ENCODE results near the gene FOXC2.
A peak's percentile ranks its signal among the peaks of the same experiment; 100 is the strongest.

FOXC2 gene

GRCh38 chr16:86566601-86566965 lies at the start of gene FOXC2:
Gene FOXC2 (plus strand): TSS chr16:86566829. CDS start chr16:86567336, 507 bp downstream.
- no peak for DNase-seq (ENCODE audit: low spot score)

DNA sequence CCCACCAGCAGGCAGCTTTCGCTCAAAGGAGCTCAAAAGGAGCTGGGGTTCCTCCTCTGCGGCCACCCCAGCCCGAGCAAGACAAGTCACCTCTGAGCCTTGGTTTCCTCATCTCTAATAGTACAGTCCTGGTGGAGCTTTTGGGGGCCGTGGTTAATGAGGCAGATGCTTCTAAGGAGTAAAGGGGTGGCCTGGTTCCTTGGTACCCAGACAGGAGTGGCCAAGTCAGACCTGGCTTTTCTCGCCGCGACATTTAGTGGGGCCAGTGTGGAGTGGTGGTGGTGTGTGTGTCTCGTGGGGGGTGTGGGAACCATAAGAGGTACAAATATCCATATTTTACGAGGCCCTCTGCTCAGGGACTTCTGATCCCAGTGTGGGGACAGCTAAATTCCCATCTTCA lies 49.6 kb upstream of the FOXC2 start:
- no peak for DNase-seq (ENCODE audit: low spot score)

DNA sequence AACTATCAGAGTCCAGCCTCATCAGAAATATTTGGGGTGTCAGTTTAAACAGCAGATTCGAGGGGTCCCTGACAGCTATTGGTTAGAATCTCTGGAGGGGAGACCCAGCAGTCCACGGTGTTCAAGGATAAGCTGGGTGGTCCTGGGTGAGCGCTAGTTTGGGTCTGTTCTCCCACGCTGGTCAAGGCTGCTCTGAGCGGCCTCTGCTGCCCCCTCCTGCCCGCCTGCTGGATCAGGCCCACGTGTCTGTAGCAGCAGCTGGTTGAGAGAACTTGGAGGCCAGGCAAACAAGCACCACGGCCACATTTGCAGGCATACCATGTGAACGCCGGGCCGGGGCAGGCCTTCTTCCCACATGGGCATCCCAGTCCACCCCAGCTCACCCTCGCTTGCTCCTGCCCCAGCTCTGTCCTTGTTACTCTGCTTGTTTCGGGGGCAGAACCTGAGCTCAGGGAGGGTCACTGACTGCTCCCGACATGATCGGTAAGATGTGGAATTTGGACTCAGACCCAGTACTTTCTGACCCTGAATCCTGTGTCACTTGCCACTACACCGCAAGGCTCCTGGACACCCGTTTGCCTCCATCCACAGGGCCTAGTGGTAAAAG lies 48.9 kb upstream of the FOXC2 start:
- DNase-seq (ENCODE audit: low spot score), result peak; percentile 92

DNA sequence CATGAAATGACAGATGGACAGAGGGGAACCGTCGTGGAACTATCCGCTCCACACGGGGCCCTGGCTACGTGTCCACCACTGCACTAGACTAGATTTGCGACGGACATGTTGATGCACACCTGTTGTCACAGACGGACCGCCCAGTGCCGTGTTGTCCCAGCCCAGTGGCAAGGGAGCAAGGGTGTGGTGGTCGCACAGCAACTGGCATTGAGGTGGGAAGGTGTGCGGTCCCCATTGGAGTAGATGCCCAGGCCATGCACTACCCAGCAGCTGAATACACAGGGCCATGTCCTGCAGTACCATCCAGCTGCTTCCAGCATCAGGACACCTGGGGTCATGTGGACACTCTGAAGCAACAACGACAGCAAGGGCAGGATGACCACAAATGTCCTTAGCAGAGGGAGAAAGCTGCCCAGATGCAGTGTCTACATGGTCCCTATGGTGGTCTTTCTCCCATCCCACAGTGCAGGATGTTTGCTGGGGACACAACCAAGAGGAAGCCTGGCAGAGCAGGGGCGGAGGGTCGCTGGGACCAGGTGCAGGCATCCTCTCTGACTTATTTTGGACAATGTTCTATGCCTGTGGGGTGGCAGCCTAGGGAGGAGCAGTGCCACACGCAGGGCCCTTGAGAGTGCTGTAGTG lies 47.5 kb upstream of the FOXC2 start:
- DNase-seq (ENCODE audit: low spot score), result no peak

DNA sequence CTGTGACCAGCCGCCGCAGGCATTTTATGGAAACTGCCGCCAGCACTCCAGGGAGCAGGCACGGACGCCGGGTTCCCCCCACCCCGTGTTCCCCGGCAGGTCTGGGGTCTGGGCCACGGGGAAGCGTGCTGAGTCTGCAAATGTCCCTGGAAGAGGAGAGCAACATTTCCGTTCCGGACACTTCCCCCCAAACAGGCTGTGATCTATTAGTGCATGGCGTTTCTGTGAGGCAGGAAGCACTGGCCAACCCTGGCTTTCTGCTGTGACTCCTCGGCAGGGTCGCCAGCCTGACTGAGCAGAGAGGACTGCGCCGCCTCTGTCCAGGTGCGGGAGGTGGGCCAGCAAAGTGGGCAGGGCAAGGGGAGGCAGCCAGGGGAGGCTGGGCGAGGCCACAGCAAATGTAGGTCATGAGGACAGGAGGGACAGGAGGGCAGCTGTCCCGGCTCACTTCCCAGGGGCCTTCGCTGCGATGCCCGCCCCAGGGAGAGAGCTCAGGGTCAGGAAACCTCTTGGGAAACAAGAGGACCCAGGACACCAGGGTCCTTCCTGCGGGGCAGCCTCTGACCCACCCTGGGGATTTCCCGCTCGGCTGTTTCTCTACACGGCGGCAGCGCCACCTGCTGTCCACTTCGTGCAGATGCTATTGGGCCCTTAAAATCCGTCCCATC lies 46.8 kb upstream of the FOXC2 start:
- peak; percentile 96 for DNase-seq (ENCODE audit: low spot score)

- no peak for DNase-seq (ENCODE audit: low spot score)
These were observed 46.1 kb upstream of the FOXC2 start for GRCh38 chr16:86520317-86521210.

DNA sequence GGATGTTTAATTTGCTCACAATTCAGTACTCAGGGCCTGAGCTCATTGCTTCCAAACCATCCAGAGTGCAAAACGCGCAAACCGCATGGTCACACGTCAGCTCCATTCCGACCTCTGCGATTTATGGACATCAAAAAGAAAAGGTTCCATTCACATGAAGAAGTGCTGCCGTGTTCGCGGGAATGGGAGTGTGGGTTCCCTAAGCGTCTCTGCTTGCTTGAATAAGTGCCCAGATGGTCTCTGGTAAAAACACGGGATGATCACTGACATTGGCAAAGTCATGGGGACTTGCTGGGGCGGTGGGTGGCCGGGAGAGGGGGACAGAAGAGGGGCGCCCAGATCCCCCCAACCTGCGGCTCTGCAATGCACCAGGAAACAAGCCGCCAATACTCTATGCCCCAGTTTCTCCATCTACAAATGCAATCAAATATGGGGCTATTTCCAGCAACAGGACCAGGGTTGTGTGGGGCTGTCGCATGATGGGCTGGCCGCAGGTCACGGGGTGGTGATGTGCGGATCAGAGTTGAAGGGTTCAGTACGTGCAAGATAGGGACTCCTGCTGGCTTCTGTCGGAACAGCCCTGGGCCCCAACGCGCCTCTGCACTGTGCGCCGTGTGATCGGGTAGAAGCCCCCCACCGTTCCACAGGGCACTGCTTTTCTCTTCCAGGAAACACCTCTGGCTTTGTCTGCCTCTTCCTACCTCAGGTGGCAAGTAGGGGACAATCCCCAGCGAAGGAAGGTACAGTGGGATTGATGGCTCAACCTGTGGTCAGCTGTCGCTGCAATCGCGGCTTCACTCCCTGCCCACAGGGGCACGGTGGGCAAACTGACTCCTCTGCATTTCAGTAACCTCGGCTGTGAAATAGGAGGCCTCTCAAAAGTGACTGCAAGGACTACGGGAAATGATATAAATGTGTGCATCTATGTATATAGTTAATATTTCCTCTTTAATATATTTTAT lies 45.1 kb upstream of the FOXC2 start:
- DNase-seq (ENCODE audit: low spot score), result no peak

DNA sequence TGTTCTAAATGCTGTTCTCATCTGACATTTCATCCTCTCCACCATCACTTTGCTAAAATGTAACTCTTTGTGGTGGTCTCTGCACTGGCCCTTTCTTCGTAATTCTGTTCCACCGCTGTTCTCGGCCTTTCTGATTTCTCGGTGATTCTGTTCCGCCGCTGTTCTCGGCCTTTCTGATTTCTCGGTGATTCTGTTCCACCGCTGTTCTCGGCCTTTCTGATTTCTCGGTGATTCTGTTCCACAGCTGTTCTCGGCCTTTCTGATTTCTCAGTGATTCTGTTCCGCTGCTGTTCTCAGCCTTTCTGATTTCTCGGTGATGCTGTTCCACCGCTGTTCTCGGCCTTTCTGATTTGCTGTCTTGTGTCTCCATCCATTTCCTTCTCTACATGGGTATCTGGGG lies 44.0 kb upstream of the FOXC2 start:
- DNase-seq (ENCODE audit: low spot score), result no peak

DNA sequence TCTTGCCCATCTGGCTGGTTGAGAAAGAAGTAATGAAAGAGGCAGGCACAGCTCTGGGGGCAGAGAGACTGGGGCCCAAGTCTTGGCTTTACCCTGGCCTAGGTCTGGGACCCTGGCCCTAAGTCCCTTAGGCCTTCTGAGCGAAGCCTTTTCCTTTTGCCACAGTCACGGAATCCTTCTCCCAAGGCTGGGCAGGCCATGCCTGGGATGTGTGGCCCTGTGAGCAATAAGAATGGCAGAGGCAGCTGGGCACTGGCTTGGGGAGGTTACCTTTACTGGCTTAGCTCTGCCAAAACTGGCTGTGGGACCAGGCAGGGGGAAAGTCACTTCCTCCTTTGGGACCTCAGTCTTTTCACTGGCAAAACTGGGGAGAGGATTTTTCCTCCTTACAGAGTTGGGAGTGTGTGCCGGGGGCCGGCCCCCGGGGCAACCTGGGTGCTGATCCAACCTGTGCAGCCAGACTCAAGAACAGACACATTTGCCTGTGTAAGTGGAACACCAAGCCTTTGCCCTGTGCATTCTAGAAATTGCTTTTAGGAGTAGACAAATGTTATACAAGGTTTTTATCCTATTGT lies 43.4 kb upstream of the FOXC2 start:
- DNase-seq (ENCODE audit: low spot score), result no peak

DNA sequence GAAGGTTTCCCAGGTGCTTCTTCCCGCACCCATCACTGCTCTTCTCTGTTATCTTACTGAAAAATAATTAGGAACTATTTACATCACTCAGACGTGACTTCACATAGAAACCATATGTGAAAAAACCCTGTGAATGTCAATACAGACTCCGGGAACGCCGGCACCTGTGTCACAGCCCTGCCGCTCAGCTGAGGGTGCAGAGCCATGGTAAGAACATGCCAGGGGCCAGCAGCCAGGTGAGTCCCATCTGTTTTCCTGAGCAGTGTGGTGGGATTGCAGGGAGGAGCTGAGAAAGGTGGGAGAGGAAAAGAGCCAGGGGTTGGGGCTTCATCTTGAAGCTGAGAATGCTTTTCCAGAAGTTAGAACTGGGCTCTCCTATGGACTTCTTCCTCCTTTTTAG lies 42.6 kb upstream of the FOXC2 start:
- no peak for DNase-seq (ENCODE audit: low spot score)

DNA sequence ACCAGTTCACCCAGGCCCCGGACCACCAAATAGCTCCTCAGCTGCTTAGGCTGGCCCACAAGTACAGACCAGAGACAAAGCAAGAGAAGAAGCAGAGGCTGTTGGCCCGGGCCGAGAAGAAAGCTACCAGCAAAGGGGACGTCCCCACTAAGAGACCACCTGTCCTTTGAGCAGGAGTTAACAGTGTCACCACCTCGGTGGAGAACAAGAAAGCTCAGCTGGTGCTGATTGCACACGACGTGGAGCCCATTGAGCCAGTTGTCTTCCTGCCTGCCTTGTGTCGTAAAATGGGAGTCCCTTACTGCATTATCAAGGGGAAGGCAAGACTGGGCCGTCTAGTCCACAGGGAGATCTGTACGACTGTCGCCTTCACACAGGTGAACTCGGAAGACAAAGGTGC lies 40.9 kb upstream of the FOXC2 start:
- DNase-seq (ENCODE audit: low spot score), result no peak

DNA sequence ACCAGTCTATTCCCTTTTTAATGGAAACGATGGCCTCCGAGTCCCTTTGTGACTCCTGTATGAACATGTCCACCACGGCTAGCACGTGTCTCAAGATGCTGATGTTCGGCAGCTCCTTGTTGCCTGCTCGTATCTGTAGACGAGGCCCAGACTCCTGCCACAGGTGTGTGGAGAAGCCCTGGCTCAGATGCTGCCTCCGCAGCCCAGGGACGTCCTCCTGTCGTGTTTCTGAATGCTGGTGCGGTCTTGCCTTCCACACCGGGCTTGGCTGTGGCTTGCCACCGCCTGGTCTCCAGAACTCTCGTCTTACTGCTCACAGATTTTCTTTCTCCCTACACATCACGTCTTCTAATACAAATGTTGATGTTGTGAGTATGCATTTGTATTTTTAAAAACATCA lies 39.3 kb upstream of the FOXC2 start:
- DNase-seq (ENCODE audit: low spot score), result no peak

- no peak for DNase-seq (ENCODE audit: low spot score)
These were observed 38.3 kb upstream of the FOXC2 start for GRCh38 chr16:86528061-86528929.

GRCh38 chr16:86529160-86529559 lies 37.5 kb upstream of the FOXC2 start:
- DNase-seq (ENCODE audit: low spot score), result no peak

- no peak for DNase-seq (ENCODE audit: low spot score)
These were observed 36.1 kb upstream of the FOXC2 start for GRCh38 chr16:86530251-86531190.

DNA sequence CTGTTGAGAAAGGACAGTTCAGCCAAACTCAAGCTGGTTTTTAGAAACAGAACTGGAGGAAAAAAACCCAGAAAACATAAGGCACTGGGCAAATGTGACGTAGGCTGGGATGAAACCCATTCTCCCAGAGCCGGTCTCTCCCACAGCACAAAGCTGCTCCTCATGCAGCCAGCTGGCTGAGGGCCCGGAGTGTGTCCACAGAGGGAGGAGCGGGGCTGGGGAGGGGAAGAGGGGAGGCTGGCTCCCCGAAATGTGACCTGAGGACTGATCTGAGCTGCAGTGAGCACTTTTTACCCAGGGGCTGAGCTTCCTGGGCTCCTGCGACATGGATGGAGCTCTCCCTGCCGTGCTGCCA lies 35.5 kb upstream of the FOXC2 start:
- DNase-seq (ENCODE audit: low spot score), result no peak

DNA sequence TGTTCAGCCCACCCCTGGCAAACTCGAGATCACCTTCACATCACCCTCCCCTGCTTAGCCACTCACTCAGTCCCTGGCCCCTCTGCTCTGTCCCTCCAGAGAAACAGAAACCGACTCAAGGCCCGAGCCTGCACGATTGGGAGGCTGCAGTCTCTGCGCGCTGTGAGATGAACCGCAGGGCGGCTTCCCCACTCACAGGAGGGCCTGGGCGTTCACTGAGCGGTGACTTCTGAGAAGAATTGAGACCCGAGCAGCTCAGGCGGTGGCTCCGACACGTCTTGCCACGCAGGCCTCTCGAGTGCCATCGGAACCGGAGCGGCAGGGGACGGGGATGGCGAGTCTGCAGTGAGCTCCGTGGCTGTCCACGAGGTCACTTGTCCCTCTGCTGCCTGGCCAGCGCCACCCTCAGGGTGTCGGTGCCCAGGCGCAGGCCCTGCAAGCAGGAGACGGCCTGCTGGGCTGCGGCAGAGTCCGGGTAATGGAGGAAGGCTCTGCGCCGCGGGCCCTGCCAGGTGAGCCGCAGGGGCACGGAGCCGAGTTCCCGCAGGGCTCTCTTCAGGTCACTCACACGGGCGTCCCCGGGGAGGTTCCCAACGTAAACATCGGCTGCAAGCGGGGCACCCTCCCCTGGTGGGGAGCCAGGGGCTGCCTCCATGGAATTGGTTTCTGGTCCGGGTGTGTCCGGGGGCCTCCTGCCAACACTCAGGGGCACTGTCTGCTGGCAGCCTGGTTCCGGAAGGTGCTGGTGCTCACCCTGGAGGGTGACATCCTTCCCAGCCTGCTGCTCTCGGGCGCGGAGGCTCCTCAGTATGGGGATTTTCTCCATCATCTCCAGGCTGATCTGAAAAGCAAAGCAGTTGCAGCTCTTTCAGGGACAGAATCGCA lies 34.7 kb upstream of the FOXC2 start:
- DNase-seq (ENCODE audit: low spot score), result no peak

DNA sequence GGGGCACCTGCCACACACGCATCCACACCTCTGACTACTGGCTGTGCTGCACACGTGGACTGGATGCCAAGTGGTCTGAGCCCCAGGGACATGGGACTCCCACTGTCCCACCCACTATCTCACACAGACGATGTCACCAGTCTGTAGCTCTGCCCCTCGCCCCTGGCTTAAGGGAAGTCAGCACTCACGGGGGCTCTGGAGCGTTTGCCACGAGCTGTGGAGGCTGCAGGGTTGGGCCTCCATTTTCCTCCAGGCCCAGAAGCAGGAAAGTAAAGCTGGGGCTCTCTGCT lies 34.2 kb upstream of the FOXC2 start:
- no peak for DNase-seq (ENCODE audit: low spot score)
